HL-60 (cell line): ENCODE data around the gene AKAP3.

ENCODE experiments used
- CTCF ChIP-seq: IDR thresholded peaks from one replicate; pipeline ENCODE4 v1.5.1; 2011; ENCODE audit warnings: low read length, control low read depth, inconsistent platforms; ENCODE audit not compliant: insufficient read depth
- GABPA ChIP-seq: IDR thresholded peaks from 2 replicates; pipeline ENCODE4 v1.6.1; 2012; ENCODE audit warnings: low read depth
- POLR2AphosphoS5 ChIP-seq: IDR thresholded peaks from 2 replicates; pipeline ENCODE4 v1.6.1; 2012; ENCODE audit warnings: low read depth
- REST ChIP-seq: IDR thresholded peaks from 2 replicates; pipeline ENCODE4 v1.6.1; 2012; ENCODE audit warnings: low read depth; ENCODE audit not compliant: insufficient replicate concordance
- SPI1 ChIP-seq: IDR thresholded peaks from 2 replicates; pipeline ENCODE4 v1.6.1; 2012; ENCODE audit warnings: low read depth, mild to moderate bottlenecking, borderline replicate concordance

GRCh38 chr12:4665236-4665635 lies 16.4 kb upstream of the AKAP3 start:
- TF ChIP-seq CTCF: no peak
- TF ChIP-seq REST: no peak
- TF ChIP-seq POLR2AphosphoS5: no peak
- TF ChIP-seq SPI1: no peak
- TF ChIP-seq GABPA: no peak
